Frontal cortex (tissue), 4 donors: ENCODE results near the gene SLC5A2. TPM values are rescaled to one million over a fixed set of nuclear protein-coding genes. Genes with fewer than 3 reads are reported as not detected.
"Not testable (repeated sequence)": the region's sequence is repeated elsewhere in the genome, so short reads cannot be mapped to it uniquely, and the experiment has no call there.

Source experiments
- DNase-seq, 2 donors: peaks; one replicate each; pipeline ENCODE4 v3.0.0; 2012; ENCODE audit warnings: low spot score in 2 of 2
- FAIRE-seq: peaks from 2 replicates; lab custom pipeline; 2012; peaks lifted over from hg19 to GRCh38; lab: Jason Lieb, UNC
- total RNA-seq: library from RNA; depleted of rRNA; stranded (reverse); fragments of >200 nt; gene quantifications from one replicate; pipeline ENCODE4 v1.2.3, GENCODE V29; 2014
- donor health status: control.
- donor health status: control.
- donor health status: control.

SLC5A2 gene
- total RNA-seq, 1 donor from 2014 or later = 1.2 TPM

DNA sequence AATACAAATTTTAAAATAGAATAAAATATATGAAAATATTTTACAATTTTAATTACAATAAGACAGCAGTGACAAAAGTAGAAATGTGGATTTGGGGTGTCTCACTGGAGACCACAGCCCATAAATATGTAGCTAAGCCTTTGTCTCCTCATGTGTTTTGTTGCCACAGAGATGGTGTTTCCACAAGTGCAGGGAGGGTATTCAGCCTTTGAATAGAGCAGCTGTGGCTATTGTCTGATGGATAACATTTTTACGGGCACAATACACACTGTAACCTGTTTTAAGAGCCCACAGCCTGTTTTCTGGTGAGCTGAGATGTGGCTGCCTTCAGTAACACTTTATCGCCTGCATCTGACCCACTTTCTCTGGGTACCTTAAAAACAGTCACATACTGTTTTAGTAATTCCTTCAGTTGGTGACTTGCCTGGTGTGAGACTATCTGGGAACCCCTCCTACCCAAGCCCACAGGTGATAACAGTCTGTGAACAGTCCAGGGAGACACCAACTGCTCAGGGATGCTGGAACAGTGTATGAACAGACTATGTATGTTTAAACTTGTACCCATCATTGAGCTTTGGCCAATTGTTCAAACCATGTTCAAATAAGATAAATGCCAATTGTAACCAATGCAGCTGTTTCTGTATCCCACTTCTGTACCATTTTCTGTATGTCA, 37.0 kb downstream of the SLC5A2 start:
- DNase-seq = no peak
- no peak for FAIRE-seq

DNA sequence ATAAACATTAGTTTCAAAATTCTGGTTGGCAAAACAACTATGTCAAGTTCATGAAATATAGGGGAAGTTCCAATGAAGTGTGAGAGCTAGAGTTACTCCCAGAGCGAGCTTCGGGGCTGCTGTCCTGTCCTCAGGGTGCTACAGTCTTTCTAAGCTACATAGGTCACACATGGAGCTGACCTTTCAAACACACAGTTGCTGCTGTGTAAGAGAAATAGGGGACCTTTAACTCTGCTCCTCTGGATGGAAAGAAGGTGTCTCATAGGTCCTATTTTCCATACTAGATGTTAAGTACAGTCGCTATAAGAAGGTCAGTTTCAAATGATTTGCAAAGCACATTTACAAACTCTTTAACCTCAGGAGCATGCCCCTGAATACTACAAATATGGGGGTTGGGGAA, 38.4 kb downstream of the SLC5A2 start:
- FAIRE-seq (no peak), DNase-seq (no peak)

DNA sequence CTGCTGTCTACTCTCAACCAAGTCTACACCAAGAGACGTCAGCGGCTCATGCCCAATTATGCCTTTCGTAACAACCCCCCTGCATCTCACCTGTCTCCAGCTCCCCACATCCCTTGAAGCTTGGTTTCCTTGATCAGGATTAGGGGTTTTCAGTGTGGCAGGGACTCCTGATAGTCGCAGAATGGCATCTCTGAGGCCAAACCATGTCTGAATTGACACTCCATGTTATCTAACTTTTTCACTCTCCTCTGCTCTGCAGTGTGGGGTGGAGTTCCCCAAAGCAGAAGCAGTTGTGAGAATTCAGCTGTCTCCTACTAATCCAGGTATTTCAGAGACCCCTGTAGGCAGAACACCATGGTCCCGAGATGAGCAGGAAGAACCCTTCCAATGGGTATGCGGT, 39.1 kb downstream of the SLC5A2 start:
- DNase-seq = no peak
- FAIRE-seq = no peak

DNA sequence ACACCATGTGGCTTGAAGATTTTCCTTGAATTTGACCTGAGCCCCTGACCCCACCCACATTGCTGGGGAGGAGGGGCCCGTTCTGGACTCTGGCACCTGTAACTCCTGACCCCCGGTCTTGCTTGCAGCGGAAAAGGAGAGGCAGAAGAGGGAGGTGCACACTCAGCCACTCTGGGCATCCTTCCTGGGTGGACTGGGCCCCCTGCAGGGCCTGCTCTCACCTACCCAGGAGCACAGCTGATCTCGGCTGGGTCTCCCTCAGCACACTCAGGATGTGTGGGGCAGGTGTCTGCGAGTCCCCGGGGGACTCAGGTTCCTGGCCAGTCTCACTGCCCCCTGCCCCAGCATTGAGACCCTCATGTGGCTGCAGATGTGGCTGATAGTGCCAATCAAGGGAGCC, 40.8 kb downstream of the SLC5A2 start:
- not testable (repeated sequence) for DNase-seq, FAIRE-seq

DNA sequence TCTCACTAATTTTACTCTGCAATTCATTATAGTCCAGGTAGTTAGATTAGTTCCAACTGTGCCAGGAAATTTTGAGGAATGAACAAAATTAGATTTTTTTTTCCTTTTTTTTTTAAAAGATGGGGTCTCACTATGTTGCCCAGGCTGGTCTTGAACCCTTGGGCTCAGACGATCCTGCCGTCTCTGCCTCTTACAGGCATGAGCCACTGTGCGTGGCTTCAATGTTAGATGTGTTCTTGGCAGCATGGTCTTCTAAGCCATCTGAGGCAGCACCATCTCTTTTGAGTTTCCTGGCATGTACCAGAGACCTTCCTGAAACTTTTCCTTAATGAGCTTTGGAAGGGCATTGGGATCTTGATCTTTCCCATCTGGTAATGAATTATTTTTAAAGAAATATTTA, 42.2 kb downstream of the SLC5A2 start:
- no peak for FAIRE-seq
- DNase-seq = no peak

DNA sequence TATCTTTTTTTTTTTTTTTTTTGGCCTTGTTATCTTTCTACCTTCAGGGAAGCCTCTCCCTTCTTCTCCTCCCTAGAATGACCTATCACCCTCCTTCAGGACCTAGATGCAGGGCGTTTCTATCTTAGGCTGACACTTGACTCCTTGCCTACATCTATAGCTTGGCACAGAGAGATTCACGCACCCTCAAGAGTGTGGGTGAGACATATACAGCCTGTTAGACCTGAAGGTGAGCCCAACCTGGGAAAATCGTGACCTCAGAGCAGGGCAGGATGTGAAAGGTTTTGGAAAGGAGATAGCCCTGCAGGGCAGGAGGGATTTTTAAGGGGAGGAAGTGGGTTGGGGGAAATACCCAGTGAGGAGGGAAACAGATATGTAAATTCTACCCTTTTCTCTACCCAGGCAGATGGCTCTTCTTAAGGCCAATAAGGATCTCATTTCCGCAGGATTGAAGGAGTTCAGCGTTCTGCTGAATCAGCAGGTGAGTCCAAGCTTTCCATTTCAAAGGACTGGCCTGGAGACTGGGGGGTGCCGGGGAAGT, 44.9 kb downstream of the SLC5A2 start, which contains the start of gene AHSP:
AHSP (plus strand) TSS at position 167 of the 541 bp plus-strand sequence; CDS start at position 407, 240 bp downstream.
- no peak for FAIRE-seq
- no peak for DNase-seq

DNA sequence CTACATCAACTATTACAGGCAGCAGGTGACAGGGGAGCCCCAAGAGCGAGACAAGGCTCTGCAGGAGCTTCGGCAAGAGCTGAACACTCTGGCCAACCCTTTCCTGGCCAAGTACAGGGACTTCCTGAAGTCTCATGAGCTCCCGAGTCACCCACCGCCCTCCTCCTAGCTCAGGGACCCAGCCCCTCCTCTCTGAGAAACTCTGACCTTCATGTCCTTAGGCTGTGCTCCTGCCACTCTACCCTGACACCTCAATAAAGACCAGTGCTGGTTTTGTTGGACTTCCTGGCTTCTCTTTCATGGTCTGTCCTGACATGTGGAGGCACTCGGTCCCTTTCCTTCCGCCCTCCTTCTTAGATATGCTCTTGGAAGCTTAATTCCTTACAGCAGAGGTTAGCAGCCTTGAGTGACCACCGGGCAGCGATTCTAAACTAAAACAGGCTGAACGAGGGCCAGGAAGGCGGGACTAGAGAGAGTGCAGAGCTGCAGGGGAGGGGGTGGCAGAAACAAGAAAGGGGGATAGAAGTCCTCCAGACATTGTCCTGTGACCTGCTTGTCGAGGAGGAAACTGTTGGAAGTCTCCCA, 45.7 kb downstream of the SLC5A2 start:
- DNase-seq (no peak), FAIRE-seq (no peak)

DNA sequence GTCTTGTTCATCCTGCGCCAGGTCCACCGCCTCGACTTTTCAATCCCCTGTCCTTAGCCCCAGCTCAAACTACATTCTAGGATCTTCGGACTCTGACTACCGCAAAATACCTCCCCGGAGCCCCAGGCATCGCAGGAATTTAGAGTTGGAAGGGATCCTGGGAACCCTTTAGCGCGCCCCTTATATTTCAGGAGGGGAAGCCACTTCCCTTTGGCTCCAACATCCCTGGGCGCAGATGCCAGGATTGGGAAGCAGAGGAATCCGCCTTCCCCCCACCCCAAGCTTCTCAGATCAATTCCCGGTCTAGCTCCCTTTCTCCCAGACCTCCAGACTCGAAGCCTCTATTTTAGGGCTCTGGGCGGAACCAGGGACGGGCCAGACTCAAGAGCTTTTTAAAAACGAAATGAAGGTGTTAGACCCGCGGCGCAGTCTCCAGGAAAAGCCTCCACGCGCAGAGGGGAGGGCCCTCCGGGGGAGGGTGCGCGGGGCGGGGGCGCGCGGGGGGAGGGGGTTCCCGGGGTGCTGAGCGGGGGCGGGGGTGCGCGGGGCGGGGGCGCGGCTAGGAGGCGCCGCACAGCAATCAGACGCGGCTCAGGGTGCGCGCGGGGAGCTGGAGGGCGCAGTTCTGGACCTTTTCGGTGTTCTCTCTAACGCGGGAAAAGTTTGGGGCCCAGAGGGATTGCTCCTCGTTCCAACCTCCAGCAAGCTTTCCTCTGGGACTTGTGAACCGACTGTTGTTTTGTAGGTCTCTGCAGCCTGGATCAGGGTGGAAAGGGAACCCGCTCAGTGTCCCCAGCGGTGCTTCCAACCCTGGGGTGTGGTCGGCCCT, 46.4 kb downstream of the SLC5A2 start:
- FAIRE-seq = no peak

DNA sequence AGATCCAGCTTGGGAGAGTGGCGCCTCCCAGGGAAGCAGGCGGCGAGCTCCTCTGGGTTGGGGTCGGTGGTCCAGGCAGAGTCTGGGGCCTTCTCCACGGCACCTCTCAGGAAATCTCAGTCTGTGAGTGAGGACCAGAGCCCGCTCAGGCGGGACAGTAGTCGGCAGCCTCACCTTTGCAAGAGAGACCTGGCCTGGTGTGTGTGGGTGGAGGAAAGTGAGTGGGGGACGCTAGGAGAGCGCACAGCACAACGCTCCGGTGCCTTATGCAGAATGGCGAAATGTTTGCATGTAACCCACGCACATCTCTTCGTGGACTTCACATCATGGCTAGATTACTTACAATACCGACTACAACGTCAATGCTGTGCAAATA, 47.0 kb downstream of the SLC5A2 start:
- FAIRE-seq = no peak
- no peak for DNase-seq

More for the DNA sequence above, 46.4 kb downstream of the SLC5A2 start:
- no peak for DNase-seq

DNA sequence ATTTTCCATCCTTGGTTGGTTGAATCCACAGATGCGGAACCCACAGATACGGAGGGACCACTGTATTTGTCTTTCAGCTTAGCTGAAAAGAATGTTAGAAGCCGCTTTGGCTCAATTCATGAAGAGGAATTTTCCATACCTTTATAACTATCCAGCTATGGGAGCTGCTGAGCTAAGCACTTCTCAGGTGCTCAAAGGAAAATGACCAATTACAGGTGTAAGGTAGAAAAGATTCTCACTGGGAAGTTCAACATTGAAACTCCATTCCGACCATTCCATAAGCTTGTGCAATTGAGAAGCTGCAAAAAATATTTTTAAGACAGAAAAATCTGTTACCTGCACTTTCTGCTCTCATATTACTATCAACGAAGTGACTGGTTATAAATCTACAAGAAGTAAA, 47.5 kb downstream of the SLC5A2 start:
- FAIRE-seq (no peak), DNase-seq (no peak)

DNA sequence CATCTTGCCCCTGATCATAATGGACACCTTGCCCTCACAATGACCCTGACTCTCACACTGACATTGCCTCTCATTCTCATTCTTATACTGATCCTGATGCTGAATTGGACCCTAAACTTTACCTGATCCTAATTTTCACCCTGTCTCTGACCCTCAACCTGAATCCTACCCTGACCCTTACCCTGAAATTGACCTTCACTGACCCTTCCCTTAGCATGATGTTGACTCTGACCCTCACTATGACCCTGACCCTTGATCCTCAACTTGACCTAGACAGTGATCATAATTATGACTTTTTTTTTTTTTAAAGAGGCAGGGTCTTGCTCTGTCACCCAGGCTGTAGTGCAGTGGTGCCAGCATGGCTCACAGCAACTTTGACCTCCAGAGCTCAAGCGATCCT, 48.2 kb downstream of the SLC5A2 start:
- FAIRE-seq = no peak
- DNase-seq = no peak

DNA sequence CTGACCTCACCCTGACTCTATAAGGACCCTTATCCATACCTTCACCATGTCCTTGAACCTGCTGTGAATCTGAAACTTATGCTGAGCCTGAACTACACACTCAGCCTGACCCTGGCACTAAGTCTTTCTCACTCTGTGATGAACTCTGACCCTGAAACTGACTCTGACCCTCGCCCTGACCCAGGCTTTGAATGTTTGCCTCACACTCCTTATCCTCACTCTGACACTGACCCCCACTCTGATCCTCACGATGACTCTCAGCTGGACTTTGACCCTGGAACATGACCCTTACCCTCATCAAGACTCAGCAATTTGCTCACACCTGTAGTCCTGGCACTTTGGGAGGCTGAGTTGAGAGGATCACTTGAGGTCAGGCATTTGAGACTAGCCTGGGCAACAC, 49.2 kb downstream of the SLC5A2 start:
- FAIRE-seq = no peak
- DNase-seq = no peak

DNA sequence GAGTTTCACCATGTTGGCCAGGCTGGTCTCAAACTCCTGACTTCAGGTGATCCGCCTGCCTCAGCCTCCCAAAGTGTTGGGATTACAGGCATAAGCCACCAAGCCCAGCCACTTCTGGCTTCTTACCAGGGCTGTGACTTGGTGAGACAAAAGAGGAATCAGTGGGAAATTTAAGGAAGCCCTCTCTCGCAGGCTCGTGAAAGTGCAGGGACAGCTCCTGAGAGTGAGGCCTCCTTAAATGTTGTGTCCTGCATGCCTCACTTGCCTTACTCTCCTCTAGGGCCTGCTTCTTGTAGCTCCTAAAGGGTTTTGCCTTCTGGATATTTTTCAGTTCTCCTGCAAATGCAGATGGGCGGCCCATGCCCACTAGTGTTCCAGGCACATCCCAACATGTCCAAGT, 50.0 kb downstream of the SLC5A2 start:
- DNase-seq (no peak), FAIRE-seq (no peak)

DNA sequence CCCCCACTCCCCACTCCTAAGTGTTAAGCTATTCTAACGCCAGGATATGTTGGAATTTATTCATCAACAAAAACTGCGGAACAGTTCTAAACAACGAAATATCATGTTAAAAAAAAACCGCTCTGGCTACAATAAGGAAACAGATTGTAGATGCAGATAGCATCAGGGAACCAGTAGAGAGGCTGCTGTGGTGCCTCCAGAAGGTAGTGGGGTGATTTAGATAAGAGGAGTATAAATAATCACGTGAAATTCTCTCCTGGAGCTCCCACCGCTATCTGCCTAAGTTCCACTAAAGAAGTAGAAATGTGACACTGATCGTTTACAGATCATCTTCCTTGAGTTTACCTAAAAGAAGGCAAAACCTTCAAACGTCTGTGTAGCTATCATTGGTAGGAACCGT, 52.8 kb downstream of the SLC5A2 start:
- DNase-seq (no peak), FAIRE-seq (no peak)

DNA sequence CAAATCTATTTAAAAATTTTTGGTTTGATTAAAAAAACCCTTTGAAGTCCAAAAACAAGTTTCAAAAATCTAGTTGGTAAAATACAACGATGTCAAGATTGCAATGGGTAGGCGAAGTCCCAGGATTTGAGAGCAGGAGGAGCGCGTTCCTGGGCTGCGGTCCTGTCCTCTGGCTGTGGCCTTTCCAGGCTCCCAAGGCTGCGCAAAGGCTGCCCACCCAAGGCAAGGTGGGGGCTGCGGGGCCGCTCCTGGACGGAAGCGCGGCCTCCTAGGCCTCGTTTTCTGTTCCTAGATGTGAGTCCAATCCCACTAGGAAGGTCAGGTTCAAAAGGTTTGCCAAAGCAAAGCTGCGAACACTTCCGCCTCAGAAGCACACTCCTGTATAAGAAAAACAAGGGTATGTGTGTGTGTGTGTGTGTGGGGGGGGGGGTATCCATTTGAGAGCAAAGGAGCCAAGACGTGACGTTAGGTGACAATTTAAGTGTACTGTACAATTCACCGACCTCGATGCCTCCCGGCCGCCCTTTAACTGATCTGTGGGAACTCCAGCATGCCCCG, 54.0 kb downstream of the SLC5A2 start:
- no peak for DNase-seq
- no peak for FAIRE-seq

DNA sequence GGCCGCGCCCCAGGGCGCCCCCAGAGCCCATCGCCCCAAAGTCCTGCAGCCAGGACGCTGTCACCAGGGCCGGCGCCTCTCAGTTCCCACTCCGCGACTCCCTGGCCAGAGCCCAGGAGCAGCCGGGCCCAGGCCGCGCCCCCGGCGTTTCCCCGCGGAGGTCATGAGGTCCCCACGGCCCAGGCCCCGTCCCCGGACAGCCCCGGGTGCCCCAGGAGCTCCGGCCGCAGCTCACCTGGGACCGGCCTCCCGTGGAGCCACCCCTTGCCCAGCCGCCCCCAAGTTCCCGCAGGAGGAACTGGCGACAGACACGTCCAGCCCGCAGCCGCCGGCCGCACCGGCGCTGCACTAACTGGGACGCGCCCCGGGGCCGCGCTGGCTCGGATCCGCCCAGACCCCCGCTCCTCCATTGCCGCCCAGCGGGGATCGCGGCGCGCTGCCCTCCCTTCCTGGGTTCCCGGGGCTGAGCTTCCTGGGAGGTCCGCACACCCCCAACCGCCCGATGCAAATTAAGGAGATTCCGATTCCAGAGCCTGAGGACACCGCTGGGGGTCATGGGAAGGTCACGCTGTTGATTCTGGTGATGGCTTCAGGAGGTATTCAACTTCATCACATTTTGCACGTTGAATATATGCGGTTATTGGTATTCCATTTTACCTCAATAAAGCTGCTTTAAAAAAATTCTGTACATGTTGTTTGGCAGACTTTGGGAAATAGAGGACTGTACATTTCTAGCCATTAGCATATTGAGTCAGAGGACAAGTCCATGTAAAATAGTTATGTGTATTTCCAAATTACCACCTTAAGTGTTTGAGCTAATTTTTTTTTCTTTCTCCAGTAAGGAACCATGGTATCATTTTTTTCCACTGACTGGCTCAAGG, 54.7 kb downstream of the SLC5A2 start:
- FAIRE-seq (no peak), DNase-seq (no peak)

DNA sequence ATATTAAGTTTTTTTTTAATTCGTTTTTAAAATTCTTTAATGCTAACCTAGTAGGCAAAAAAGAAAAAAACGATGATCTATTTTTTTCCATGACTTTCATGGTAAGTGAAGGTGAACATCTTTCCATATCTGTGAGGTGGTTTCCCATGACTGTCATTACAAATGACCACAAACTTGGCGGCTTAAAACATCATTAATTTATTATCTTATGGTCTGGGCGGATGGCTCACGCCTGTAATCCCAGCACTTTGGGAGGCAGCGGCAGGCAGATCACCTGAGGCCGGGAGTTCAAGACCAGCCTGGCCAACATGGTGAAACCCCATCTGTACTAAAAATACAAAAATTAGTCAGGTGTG, 55.3 kb downstream of the SLC5A2 start:
- not testable (repeated sequence) for FAIRE-seq, DNase-seq

DNA sequence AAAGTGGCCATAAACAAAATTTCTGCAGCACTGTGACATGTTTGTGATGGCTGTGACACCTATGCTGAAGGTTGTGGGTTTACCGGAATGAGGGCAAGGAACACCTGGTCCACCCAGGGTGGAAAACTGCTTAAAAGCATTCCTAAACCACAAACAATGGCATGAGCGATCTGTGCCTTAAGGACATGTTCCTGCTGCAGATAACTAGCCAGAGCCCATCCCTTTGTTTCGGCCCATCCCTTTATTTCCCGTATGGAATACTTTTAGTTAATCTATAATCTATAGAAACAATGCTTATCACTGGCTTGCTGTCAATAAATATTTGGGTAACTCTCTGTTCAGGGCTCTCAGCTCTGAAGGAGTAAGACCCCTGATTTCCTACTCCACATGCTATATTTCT, 56.8 kb downstream of the SLC5A2 start:
- not testable (repeated sequence) for DNase-seq, FAIRE-seq
